GM12878 (cell line): ENCODE measurements around the gene MYADM. TPM values are rescaled to one million over a fixed set of nuclear protein-coding genes. Genes with fewer than 3 reads are reported as not detected.

Experiments
- ATAC-seq: fragments of 200-7000 bp; cut with Tn5 transposase; 3 replicates; pipeline ENCODE4 v1.9.1; 2020; ENCODE audit warnings: mild to moderate bottlenecking, moderate library complexity
- BruUV-seq: library from RNA; stranded (reverse); fragments of 400-500 nt; replicated peaks from 2 replicates; lab custom pipeline; 2021; lab: Mats Ljungman, UMichigan
- CTCF ChIA-PET: fragments of 300-600 bp; sonication (Branson Sonifier 250); formaldehyde crosslinking; extraction: SDS; loops from one replicate; lab custom pipeline; 2021; ENCODE audit warnings: inconsistent platforms; lab: Yijun Ruan, JAX
- POLR2A ChIA-PET: fragments of 350-600 bp; formaldehyde crosslinking; extraction: SDS; loops from one replicate; lab custom pipeline; 2021; ENCODE audit warnings: inconsistent platforms; lab: Charles Lee
- RAD21 ChIA-PET: fragments of 300-600 bp; sonication (Branson Sonifier 250); formaldehyde crosslinking; loops from one replicate; lab custom pipeline; 2023; ENCODE audit warnings: antibody characterized with exemption; ENCODE audit not compliant: unreplicated experiment; lab: Charles Lee
- SMC1A ChIA-PET: fragments of 300-600 bp; sonication (Branson Sonifier 250); formaldehyde crosslinking; loops from one replicate; lab custom pipeline; 2023; ENCODE audit not compliant: unreplicated experiment, uncharacterized antibody; lab: Charles Lee
- DNase-seq: peaks from one replicate; pipeline ENCODE4 v3.0.0-alpha.2; 2011; ENCODE audit warnings: low read depth, low spot score
- FAIRE-seq: peaks from 3 replicates; lab custom pipeline; 2011; peaks lifted over from hg19 to GRCh38; lab: Jason Lieb, UNC
- H2AFZ ChIP-seq: 2 replicates; pipeline ENCODE4 v1.6.0; 2011; ENCODE audit warnings: low read depth, low read length, control low read depth; ENCODE audit not compliant: control insufficient read depth
- H3K27ac ChIP-seq: 2 replicates; pipeline ENCODE4 v1.5.1; 2011; ENCODE audit warnings: control low read depth; ENCODE audit not compliant: control insufficient read depth, insufficient read depth
- H3K27me3 ChIP-seq, 2 experiments: replicated peaks in 1 of 2; 2 replicates each; pipeline versions ENCODE4 v1.6.0 to v1.6.1; 2011; ENCODE audit warnings: low read length in 1 of 2; ENCODE audit not compliant: control insufficient read depth in 2 of 2, insufficient read depth in 2 of 2
- H3K36me3 ChIP-seq, 2 experiments: 2 replicates each; pipeline ENCODE4 v1.5.1; 2011; ENCODE audit warnings: low read length in 1 of 2; ENCODE audit not compliant: control insufficient read depth in 2 of 2, insufficient read depth in 2 of 2
- H3K4me1 ChIP-seq: 2 replicates; pipeline ENCODE4 v1.6.1; 2011; ENCODE audit warnings: mild to moderate bottlenecking, low read length, moderate library complexity, mixed read lengths; ENCODE audit not compliant: control insufficient read depth, insufficient read depth
- H3K4me2 ChIP-seq: 2 replicates; pipeline ENCODE4 v1.6.0; 2011; ENCODE audit warnings: control low read depth; ENCODE audit not compliant: control insufficient read depth, insufficient read depth
- H3K4me3 ChIP-seq: fragments of 200-600 bp; sonication (generic); 2 replicates; pipeline ENCODE4 v1.5.1; 2016
- H3K79me2 ChIP-seq: 2 replicates; pipeline ENCODE4 v1.6.0; 2011; ENCODE audit warnings: low read length; ENCODE audit not compliant: control insufficient read depth, insufficient read depth
- H3K9ac ChIP-seq: 2 replicates; pipeline ENCODE4 v1.8.0; 2011; ENCODE audit warnings: low read length, control low read depth, mixed read lengths; ENCODE audit not compliant: control insufficient read depth, insufficient read depth
- H3K9me3 ChIP-seq: replicated peaks from 3 replicates; pipeline ENCODE4 v1.5.1; 2011; ENCODE audit warnings: mild to moderate bottlenecking, low read length; ENCODE audit not compliant: control insufficient read depth, insufficient read depth
- H4K20me1 ChIP-seq: 2 replicates; pipeline ENCODE4 v1.6.0; 2011; ENCODE audit not compliant: control insufficient read depth, insufficient read depth
- SP1 ChIP-seq: IDR thresholded peaks from one replicate; pipeline ENCODE4 v1.6.1; 2011; ENCODE audit warnings: low read depth, low read length
- WGBS: methylation state at CpG from one replicate; pipeline ENCODE4 v1.1.6; 2016; ENCODE audit warnings: low lambda C conversion rate; ENCODE audit not compliant: insufficient replicate concordance, insufficient coverage; ENCODE audit errors: missing lambda C conversion rate; 5-methylcytosine and 5-hydroxymethylcytosine counted together
- in situ Hi-C: fragments of 300-500 bp; cut with MboI; formaldehyde crosslinking; loops from 9 replicates; pipeline ENCODE4 v1.14.3; 2018; ENCODE audit warnings: mixed read lengths
- intact Hi-C: fragments of 100-400 bp; cut with micrococcal nuclease; formaldehyde crosslinking; loops from one replicate; pipeline ENCODE4 v1.14.2; 2022; ENCODE audit not compliant: unreplicated experiment
- polyA plus RNA-seq, 11 experiments: library from polyadenylated mRNA; depleted of rRNA in 4 of 11; unstranded in 6 of 11; stranded (reverse) in 5 of 11; fragments of >200 nt; fragmentation: Nextera tagmentation in 4 of 11; fragmentation: Illumina TruSeq in 1 of 11; extraction: Ambion mirVana in 4 of 11; extraction: Trizol in 1 of 11; gene quantifications; 1 replicate in 1 of 11; 2 replicates in 10 of 11; pipeline versions ENCODE4 v1.2.1 to v1.2.3, GENCODE V29; 2011 to 2016; ENCODE audit warnings: inconsistent platforms in 2 of 11, missing spikeins in 2 of 11, low read depth in 1 of 11
- total RNA-seq, 4 experiments: library from RNA; depleted of rRNA in 3 of 4; stranded (reverse); fragments of >200 nt in 3 of 4; fragmentation: Illumina TruSeq in 1 of 4; extraction: Trizol in 1 of 4; gene quantifications; 2 replicates each; pipeline versions ENCODE4 v1.2.1 to v1.2.3, GENCODE V29; 2013 to 2021
- TF ChIP-seq, protein P1 (sequence below): fragments of 450-650 bp; formaldehyde crosslinking; IDR thresholded peaks from 2 replicates; pipeline ENCODE4 v1.4.0; 2022; ENCODE audit warnings: mild to moderate bottlenecking, moderate library complexity

The MYADM gene
- total and polyA plus RNA-seq, 10 of the 15 experiments (the other 5 are each of a cell fraction or from before 2014, with no cell fraction given) = 0.04 to 0.46 (median 0.10) TPM

DNA sequence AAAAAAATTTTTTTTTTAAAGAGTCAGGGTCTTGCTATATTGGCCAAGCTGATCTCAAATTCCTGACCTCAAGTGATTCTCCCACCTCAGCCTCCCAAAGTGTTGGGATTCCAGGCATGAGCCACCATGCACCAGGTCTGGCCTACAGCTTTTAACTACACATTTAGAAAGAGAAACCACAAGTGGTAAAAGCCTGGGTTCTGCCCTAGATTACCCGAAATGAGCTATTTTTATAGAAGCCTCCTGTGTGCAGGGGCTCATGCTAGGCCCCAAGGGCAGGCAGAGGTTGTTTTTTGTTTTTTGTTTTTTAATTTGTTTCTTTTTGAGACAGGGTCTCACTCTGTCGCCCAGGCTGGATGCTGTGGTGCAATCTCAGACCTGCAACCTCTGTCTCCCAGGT, 14.0 kb upstream of the MYADM start:
- H3K4me1 ChIP-seq = no peaks in the 10 kb centered on the region
- no TSS peak for BruUV-seq

More for the DNA sequence above, 14.0 kb upstream of the MYADM start:
- Histone ChIP-seq H4K20me1 (no peaks in the 10 kb centered on the region), H3K36me3 (no peaks in the 10 kb centered on the region), H3K27ac (no peak overlapping the region), H3K9ac (no peak overlapping the region), H3K79me2 (no peaks in the 10 kb centered on the region), H3K9me3 (no peaks in the 10 kb centered on the region; the same call in 2 of the 3 replicates), H3K4me3 (no peak overlapping the region), H2AFZ (no peak overlapping the region), H3K4me2 (no peak overlapping the region), H3K27me3 (no peaks in the 10 kb centered on the region)
- intact Hi-C loops (no loop called here), in situ Hi-C loops (no loop called here)
- no peak for DNase-seq
- POLR2A ChIA-PET = no interaction called here
- RAD21 ChIA-PET = no interaction called here
- WGBS = 0% methylated on average over 2 of the region's 2 CpGs
- no peak for ATAC-seq
- no peak for FAIRE-seq
- TF ChIP-seq, protein P1, sequence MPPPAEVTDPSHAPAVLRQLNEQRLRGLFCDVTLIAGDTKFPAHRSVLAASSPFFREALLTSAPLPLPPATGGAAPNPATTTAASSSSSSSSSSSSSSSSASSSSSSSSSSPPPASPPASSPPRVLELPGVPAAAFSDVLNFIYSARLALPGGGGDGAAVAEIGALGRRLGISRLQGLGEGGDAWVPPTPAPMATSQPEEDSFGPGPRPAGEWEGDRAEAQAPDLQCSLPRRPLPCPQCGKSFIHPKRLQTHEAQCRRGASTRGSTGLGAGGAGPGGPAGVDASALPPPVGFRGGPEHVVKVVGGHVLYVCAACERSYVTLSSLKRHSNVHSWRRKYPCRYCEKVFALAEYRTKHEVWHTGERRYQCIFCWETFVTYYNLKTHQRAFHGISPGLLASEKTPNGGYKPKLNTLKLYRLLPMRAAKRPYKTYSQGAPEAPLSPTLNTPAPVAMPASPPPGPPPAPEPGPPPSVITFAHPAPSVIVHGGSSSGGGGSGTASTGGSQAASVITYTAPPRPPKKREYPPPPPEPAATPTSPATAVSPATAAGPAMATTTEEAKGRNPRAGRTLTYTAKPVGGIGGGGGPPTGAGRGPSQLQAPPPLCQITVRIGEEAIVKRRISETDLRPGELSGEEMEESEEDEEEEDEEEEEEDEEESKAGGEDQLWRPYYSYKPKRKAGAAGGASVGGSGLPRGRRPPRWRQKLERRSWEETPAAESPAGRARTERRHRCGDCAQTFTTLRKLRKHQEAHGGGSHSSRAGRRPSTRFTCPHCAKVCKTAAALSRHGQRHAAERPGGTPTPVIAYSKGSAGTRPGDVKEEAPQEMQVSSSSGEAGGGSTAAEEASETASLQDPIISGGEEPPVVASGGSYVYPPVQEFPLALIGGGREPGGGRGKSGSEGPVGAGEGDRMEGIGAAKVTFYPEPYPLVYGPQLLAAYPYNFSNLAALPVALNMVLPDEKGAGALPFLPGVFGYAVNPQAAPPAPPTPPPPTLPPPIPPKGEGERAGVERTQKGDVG (CRISPR knock-in tag) = no peak
- TF ChIP-seq SP1 = no peak
- CTCF ChIA-PET = no interaction called here
- SMC1A ChIA-PET = no interaction called here
